Progenitor cell of endocrine pancreas (in vitro differentiated cells): Measurements from ENCODE around the gene TBP. TPM values are rescaled to one million over a fixed set of nuclear protein-coding genes. Genes with fewer than 3 reads are reported as not detected.

Experiments used
- DNase-seq: peaks from one replicate; pipeline ENCODE4 v3.0.0; 2021; ENCODE audit warnings: low spot score; ENCODE audit not compliant: unreplicated experiment
- H3K27ac Mint-ChIP-seq: 2 replicates; pipeline ENCODE4 v1.8.0; 2021; ENCODE audit warnings: mild to moderate bottlenecking, moderate library complexity, mixed read lengths
- H3K27me3 Mint-ChIP-seq: 2 replicates; pipeline ENCODE4 v1.8.0; 2021; ENCODE audit warnings: mixed read lengths
- H3K36me3 Mint-ChIP-seq: 2 replicates; pipeline ENCODE4 v1.8.0; 2022; ENCODE audit warnings: mixed read lengths; ENCODE audit not compliant: insufficient read depth
- H3K4me1 Mint-ChIP-seq: 2 replicates; pipeline ENCODE4 v1.8.0; 2021; ENCODE audit warnings: low read depth, mixed read lengths
- H3K4me3 Mint-ChIP-seq: 2 replicates; pipeline ENCODE4 v1.8.0; 2021; ENCODE audit warnings: low read depth, mild to moderate bottlenecking, moderate library complexity, mixed read lengths
- H3K9me3 Mint-ChIP-seq: 2 replicates; pipeline ENCODE4 v1.8.0; 2021; ENCODE audit warnings: low read depth, mixed read lengths
- CTCF ChIP-seq: fragments of 200-600 bp; sonication (generic); IDR thresholded peaks from one replicate; pipeline ENCODE4 v1.5.0; 2021; ENCODE audit warnings: antibody characterized with exemption, mild to moderate bottlenecking; ENCODE audit not compliant: unreplicated experiment
- total RNA-seq: library from RNA; stranded (reverse); gene quantifications from 2 replicates; pipeline ENCODE4 v1.2.1, GENCODE V29; 2021

The TBP gene
- total RNA-seq, 1 donor from 2014 or later, result 20.3 TPM

- Mint-ChIP-seq H3K27me3 (peaks cover 7% of the 10 kb centered on the region), H3K4me3 (no peak overlapping the region), H3K9me3 (no peaks in the 10 kb centered on the region), H3K36me3 (no peaks in the 10 kb centered on the region), H3K4me1 (no peaks in the 10 kb centered on the region), H3K27ac (no peak overlapping the region)
- TF ChIP-seq CTCF, result no peak
- DNase-seq, result no peak
These were observed 44.5 kb upstream of the TBP start for GRCh38 chr6:170509723-170510018.

GRCh38 chr6:170510631-170511030 is 43.5 kb upstream of the TBP start:
- peak overlapping the region; percentile 75 for H3K27ac Mint-ChIP-seq
- H3K4me1 Mint-ChIP-seq, result no peaks in the 10 kb centered on the region
- no peak overlapping the region for H3K4me3 Mint-ChIP-seq
- TF ChIP-seq CTCF, result no peak
- H3K9me3 Mint-ChIP-seq, result no peaks in the 10 kb centered on the region
- DNase-seq, result no peak
- no peaks in the 10 kb centered on the region for H3K36me3 Mint-ChIP-seq
- H3K27me3 Mint-ChIP-seq, result peaks cover 7% of the 10 kb centered on the region

GRCh38 chr6:170512249-170512648 is 41.9 kb upstream of the TBP start:
- H3K4me1 Mint-ChIP-seq, result no peaks in the 10 kb centered on the region
- H3K27ac Mint-ChIP-seq, result no peak overlapping the region
- peaks cover 7% of the 10 kb centered on the region for H3K27me3 Mint-ChIP-seq
- no peak overlapping the region for H3K4me3 Mint-ChIP-seq
- no peaks in the 10 kb centered on the region for H3K36me3 Mint-ChIP-seq
- no peak for TF ChIP-seq CTCF
- no peaks in the 10 kb centered on the region for H3K9me3 Mint-ChIP-seq
- DNase-seq, result no peak

- H3K4me1 Mint-ChIP-seq, result no peaks in the 10 kb centered on the region
- no peak for DNase-seq
- no peak for TF ChIP-seq CTCF
- H3K27me3 Mint-ChIP-seq, result peaks cover 3% of the 10 kb centered on the region
- H3K4me3 Mint-ChIP-seq, result no peak overlapping the region
- H3K9me3 Mint-ChIP-seq, result peaks cover 3% of the 10 kb centered on the region
- peaks cover under 1% of the 10 kb centered on the region for H3K36me3 Mint-ChIP-seq
- H3K27ac Mint-ChIP-seq, result no peak overlapping the region
These were observed 39.3 kb upstream of the TBP start for GRCh38 chr6:170514908-170515307.

GRCh38 chr6:170516783-170517616 is 37.2 kb upstream of the TBP start:
- no peaks in the 10 kb centered on the region for H3K4me1 Mint-ChIP-seq
- DNase-seq, result peak; percentile 25
- peaks cover 13% of the 10 kb centered on the region for H3K9me3 Mint-ChIP-seq
- H3K27ac Mint-ChIP-seq, result no peak overlapping the region
- TF ChIP-seq CTCF, result peak; percentile 82
- H3K36me3 Mint-ChIP-seq, result peaks cover 5% of the 10 kb centered on the region
- H3K4me3 Mint-ChIP-seq, result no peak overlapping the region
- no peaks in the 10 kb centered on the region for H3K27me3 Mint-ChIP-seq
